ENCODE results near the gene ZNF302. TPM values are rescaled to one million over a fixed set of nuclear protein-coding genes. Genes with fewer than 3 reads are reported as not detected.

Gene ZNF302
- total and polyA plus RNA-seq, 2 experiments from 2014 or later: 16.6 to 27.4 TPM

- Mint-ChIP-seq H3K4me3 (no peak overlapping the region), H3K27ac (no peak overlapping the region), H3K27me3 (ENCODE audit: insufficient read depth, low read depth, poor library complexity) (no peaks in the 10 kb centered on the region), H3K9me3 (peaks cover 41% of the 10 kb centered on the region; the same call in 2 of the 3 replicates), H3K4me1 (no peaks in the 10 kb centered on the region), H3K36me3 (ENCODE audit: low read depth) (peaks cover 46% of the 10 kb centered on the region)
- TF ChIP-seq EZH2 (IDR thresholded peaks at IDR 0.05; ENCODE audit: low read depth, unreplicated experiment) (no peak), ZNF331 (CRISPR knock-in tag; IDR thresholded peaks at IDR 0.05; ENCODE audit: low read depth) (no peak), JUNB (IDR thresholded peaks at IDR 0.05; ENCODE audit: unreplicated experiment) (no peak), ZNF462 (CRISPR knock-in tag; IDR thresholded peaks at IDR 0.05) (no peak)
- no peak overlapping the region for H3K4me2 ChIP-seq
- no peaks in the 10 kb centered on the region for H4K20me1 ChIP-seq (replicated peaks; ENCODE audit: insufficient read depth)
- DNase-seq (ENCODE audit: low spot score): no peak
- no peak for ATAC-seq
- H3K4me1 ChIP-seq (ENCODE audit: insufficient read depth): no peaks in the 10 kb centered on the region
- H3K9me2 ChIP-seq (ENCODE audit: insufficient read depth): 0 out of 2 replicates have a peak, but pooled peaks cover 2% of the 10 kb centered on the region
- H3K4me3 ChIP-seq: no peak overlapping the region
- H3K27me3 ChIP-seq (ENCODE audit: insufficient read depth): no peaks in the 10 kb centered on the region
- no peaks in the 10 kb centered on the region for H3F3A ChIP-seq (replicated peaks; ENCODE audit: low read depth)
- no peak overlapping the region for H3K27ac ChIP-seq (ENCODE audit: low read depth)
- H3K36me3 ChIP-seq (ENCODE audit: insufficient read depth): peaks cover 34% of the 10 kb centered on the region
- H2AFZ ChIP-seq: no peak overlapping the region
- no peaks in the 10 kb centered on the region for H3K79me2 ChIP-seq (replicated peaks; ENCODE audit: insufficient read depth)
Observed at GRCh38 chr19:34686455-34686854, 9.0 kb downstream of the ZNF302 start.

GRCh38 chr19:34687348-34687747 lies 9.9 kb downstream of the ZNF302 start:
- H3K9me3 Mint-ChIP-seq: peaks cover 35% of the 10 kb centered on the region; the same call in 2 of the 3 replicates
- no peak overlapping the region for H3K4me3 ChIP-seq
- H2AFZ ChIP-seq: no peak overlapping the region
- peaks cover under 1% of the 10 kb centered on the region; the same call in 1 of the 3 replicates for H3K4me1 Mint-ChIP-seq
- H3K27me3 Mint-ChIP-seq (ENCODE audit: insufficient read depth, low read depth, poor library complexity): no peaks in the 10 kb centered on the region
- no peak overlapping the region for H3K27ac Mint-ChIP-seq
- H3K36me3 Mint-ChIP-seq (ENCODE audit: low read depth): peaks cover 38% of the 10 kb centered on the region
- peaks cover 27% of the 10 kb centered on the region for H3K36me3 ChIP-seq (ENCODE audit: insufficient read depth)
- H3K9me2 ChIP-seq (ENCODE audit: insufficient read depth): 0 out of 2 replicates have a peak, but pooled peaks cover 2% of the 10 kb centered on the region
- H4K20me1 ChIP-seq (replicated peaks; ENCODE audit: insufficient read depth): no peaks in the 10 kb centered on the region
- ATAC-seq: no peak
- H3K4me3 Mint-ChIP-seq: no peak overlapping the region
- TF ChIP-seq JUNB (IDR thresholded peaks at IDR 0.05; ENCODE audit: unreplicated experiment) (no peak), NANOG (IDR thresholded peaks at IDR 0.05; ENCODE audit: borderline replicate concordance) (no peak), EZH2 (IDR thresholded peaks at IDR 0.05; ENCODE audit: low read depth, unreplicated experiment) (no peak), ZNF114 (CRISPR knock-in tag; IDR thresholded peaks at IDR 0.05) (no peak)
- H3K4me2 ChIP-seq: no peak overlapping the region
- no peaks in the 10 kb centered on the region for H3K79me2 ChIP-seq (replicated peaks; ENCODE audit: insufficient read depth)
- no peak overlapping the region for H3K27ac ChIP-seq (ENCODE audit: low read depth)
- no peaks in the 10 kb centered on the region for H3K27me3 ChIP-seq (ENCODE audit: insufficient read depth)
- no peaks in the 10 kb centered on the region for H3K4me1 ChIP-seq (ENCODE audit: insufficient read depth)
- DNase-seq (ENCODE audit: low spot score): no peak
- no peaks in the 10 kb centered on the region for H3F3A ChIP-seq (replicated peaks; ENCODE audit: low read depth)
